HL-60 (cell line): ENCODE results near the gene PPP1R37.

Experiments used
- DNase-seq, 2 experiments: peaks; one replicate each; pipeline ENCODE4 v3.0.0-alpha.2; 2010 to 2020; ENCODE audit warnings: low read depth in 1 of 2, low spot score in 1 of 2
- H3K27ac ChIP-seq: fragments of 250-450 bp; sonication (Bioruptor Pico); replicated peaks from 2 replicates; pipeline ENCODE4 v1.5.1; 2020; ENCODE audit warnings: mild to moderate bottlenecking, moderate library complexity
- H3K27me3 ChIP-seq: fragments of 250-450 bp; sonication (Bioruptor Pico); 2 replicates; pipeline ENCODE4 v1.5.1; 2021; ENCODE audit warnings: mild to moderate bottlenecking, moderate library complexity; ENCODE audit not compliant: insufficient read depth, poor library complexity, severe bottlenecking
- H3K4me3 ChIP-seq: replicated peaks from 2 replicates; pipeline ENCODE4 v1.5.1; 2011; ENCODE audit warnings: mild to moderate bottlenecking, control low read depth, low read length; ENCODE audit not compliant: insufficient read depth
- CTCF ChIP-seq: IDR thresholded peaks from one replicate; pipeline ENCODE4 v1.5.1; 2011; ENCODE audit warnings: low read length, control low read depth, inconsistent platforms; ENCODE audit not compliant: insufficient read depth
- GABPA ChIP-seq: IDR thresholded peaks from 2 replicates; pipeline ENCODE4 v1.6.1; 2012; ENCODE audit warnings: low read depth
- POLR2AphosphoS5 ChIP-seq: IDR thresholded peaks from 2 replicates; pipeline ENCODE4 v1.6.1; 2012; ENCODE audit warnings: low read depth
- REST ChIP-seq: IDR thresholded peaks from 2 replicates; pipeline ENCODE4 v1.6.1; 2012; ENCODE audit warnings: low read depth; ENCODE audit not compliant: insufficient replicate concordance
- SPI1 ChIP-seq: IDR thresholded peaks from 2 replicates; pipeline ENCODE4 v1.6.1; 2012; ENCODE audit warnings: low read depth, mild to moderate bottlenecking, borderline replicate concordance

PPP1R37 gene

GRCh38 chr19:45164577-45165335 is 71.8 kb downstream of the PPP1R37 start:
- Histone ChIP-seq H3K4me3 (no peak overlapping the region), H3K27me3 (peaks cover 9% of the 10 kb centered on the region), H3K27ac (no peak overlapping the region)
- TF ChIP-seq GABPA (no peak), REST (no peak), SPI1 (no peak), POLR2AphosphoS5 (no peak), CTCF (no peak)
- peak; percentile 74 to 86 for DNase-seq

GRCh38 chr19:45166723-45167252 is 73.8 kb downstream of the PPP1R37 start:
- no peak overlapping the region for H3K27ac ChIP-seq
- peaks cover under 1% of the 10 kb centered on the region for H3K27me3 ChIP-seq
- H3K4me3 ChIP-seq = no peak overlapping the region
- DNase-seq = no peak
- TF ChIP-seq REST (no peak), POLR2AphosphoS5 (no peak), CTCF (no peak), SPI1 (no peak), GABPA (no peak)

- H3K4me3 ChIP-seq = no peak overlapping the region
- TF ChIP-seq GABPA (no peak), CTCF (no peak), POLR2AphosphoS5 (no peak), REST (no peak), SPI1 (no peak)
- DNase-seq = peak in 1 of 2 experiments; percentile 43
- no peaks in the 10 kb centered on the region for H3K27me3 ChIP-seq
- H3K27ac ChIP-seq = no peak overlapping the region
Observed at GRCh38 chr19:45168767-45169351, 75.9 kb downstream of the PPP1R37 start.
